RPMI8226 (cell line): ENCODE data around the gene CSHL1.
"Not testable (repeated sequence)": the region's sequence is repeated elsewhere in the genome, so short reads cannot be mapped to it uniquely, and the experiment has no call there.

Source experiments
- DNase-seq: peaks from one replicate; pipeline ENCODE4 v3.0.0-alpha.2; 2015

Gene CSHL1

GRCh38 chr17:63917646-63918045 is 6.6 kb upstream of the CSHL1 start:
- no peak for DNase-seq

- not testable (repeated sequence) for DNase-seq
Measured at GRCh38 chr17:63917206-63917605, 6.1 kb upstream of the CSHL1 start.

- DNase-seq = no peak
Measured at GRCh38 chr17:63916566-63917185, 5.6 kb upstream of the CSHL1 start.

GRCh38 chr17:63915753-63916152 is 4.7 kb upstream of the CSHL1 start:
- DNase-seq = peak; percentile 26

GRCh38 chr17:63914471-63914870 is 3.4 kb upstream of the CSHL1 start:
- no peak for DNase-seq

- DNase-seq = peak; percentile 56
Measured at GRCh38 chr17:63911657-63912100, 621 bp upstream of the CSHL1 start.

- no peak for DNase-seq
Measured at GRCh38 chr17:63910096-63910495, 962 bp downstream of the CSHL1 start.

- not testable (repeated sequence) for DNase-seq
Measured at GRCh38 chr17:63909586-63909985, 1.5 kb downstream of the CSHL1 start.

GRCh38 chr17:63907161-63907778 is 3.8 kb downstream of the CSHL1 start:
- DNase-seq = peak; percentile 40

- DNase-seq = not testable (repeated sequence)
Measured at GRCh38 chr17:63904796-63905195, 6.3 kb downstream of the CSHL1 start.

GRCh38 chr17:63903787-63904201 is 7.3 kb downstream of the CSHL1 start:
- DNase-seq = not testable (repeated sequence)

- DNase-seq = not testable (repeated sequence)
Measured at GRCh38 chr17:63901971-63902370, 9.1 kb downstream of the CSHL1 start.

GRCh38 chr17:63898899-63899798 is 11.9 kb downstream of the CSHL1 start:
- peak; percentile 61 for DNase-seq

- not testable (repeated sequence) for DNase-seq
Measured at GRCh38 chr17:63896524-63897354, 14.3 kb downstream of the CSHL1 start, which contains the start of gene CSH1. CSH1 (minus strand) TSS chr17:63896574; CDS start chr17:63896511, 63 bp downstream.

- not testable (repeated sequence) for DNase-seq
Measured at GRCh38 chr17:63894821-63895220, 16.2 kb downstream of the CSHL1 start.

GRCh38 chr17:63894021-63894420 is 17.0 kb downstream of the CSHL1 start:
- DNase-seq = not testable (repeated sequence)

- not testable (repeated sequence) for DNase-seq
Measured at GRCh38 chr17:63892316-63893037, 18.6 kb downstream of the CSHL1 start.

GRCh38 chr17:63889026-63889848 is 21.8 kb downstream of the CSHL1 start:
- DNase-seq = peak; percentile 22

- not testable (repeated sequence) for DNase-seq
Measured at GRCh38 chr17:63885119-63885518, 25.9 kb downstream of the CSHL1 start.

- DNase-seq = not testable (repeated sequence)
Measured at GRCh38 chr17:63882626-63883126, 28.4 kb downstream of the CSHL1 start.
